Keratinocyte (primary cell): Measurements from ENCODE around the gene CEP170B.

ENCODE experiments used
- CTCF ChIP-seq, 3 experiments: IDR thresholded peaks in 1 of 3; conservative IDR thresholded peaks in 1 of 3; optimal IDR thresholded peaks in 1 of 3; 2 replicates in 2 of 3; 3 replicates in 1 of 3; pipeline versions ENCODE3 to v1.5.1; 2011; ENCODE audit warnings: low read length in 3 of 3, mild to moderate bottlenecking in 3 of 3, moderate library complexity in 2 of 3, control low read depth in 1 of 3, inconsistent platforms in 1 of 3; ENCODE audit not compliant: insufficient read depth in 2 of 3; ENCODE audit errors: extremely low read depth in 1 of 3
- EZH2 ChIP-seq: IDR thresholded peaks from one replicate; pipeline ENCODE4 v1.6.1; 2012; ENCODE audit warnings: inconsistent platforms, mild to moderate bottlenecking, low read length, moderate library complexity

DNA sequence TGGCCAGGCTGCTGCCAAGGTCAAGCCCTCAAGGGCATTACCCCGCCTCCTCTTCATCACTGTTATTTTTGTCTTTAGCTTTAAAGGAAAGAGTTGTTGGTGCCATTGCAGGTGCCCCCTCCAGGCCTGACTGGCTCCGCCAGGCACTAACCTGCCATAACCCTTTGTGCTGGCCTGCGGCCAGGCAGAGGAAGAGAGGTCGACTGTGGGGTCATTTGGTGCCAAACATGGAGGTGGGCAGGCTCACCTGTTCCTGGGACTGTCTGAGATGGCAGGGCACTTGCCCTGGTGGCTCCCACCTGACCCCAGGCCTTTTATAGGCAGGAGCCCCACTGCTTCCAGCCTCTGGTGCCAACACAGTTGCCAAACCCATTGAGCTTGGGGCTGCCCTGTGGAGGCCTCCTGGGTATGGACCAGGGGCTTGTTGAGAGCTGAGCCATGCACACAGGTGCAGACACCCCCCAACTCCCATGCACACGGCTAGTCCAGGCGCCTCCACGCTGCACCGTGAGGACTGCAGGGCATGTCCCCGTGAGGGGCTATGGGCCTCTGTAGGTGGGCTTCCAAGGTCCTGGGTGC, 30.2 kb downstream of the CEP170B start:
- TF ChIP-seq CTCF (optimal IDR thresholded peaks at IDR 0.05 in 1 of 3, IDR thresholded peaks at IDR 0.05 in 1 of 3, conservative IDR thresholded peaks at IDR 0.05 in 1 of 3; ENCODE audit: extremely low read depth in 1 of 3, insufficient read depth in 2 of 3, low read length in 3 of 3) = no peak
- no peak for TF ChIP-seq EZH2
